ENCODE measurements around the gene MICU1. TPM values are rescaled to one million over a fixed set of nuclear protein-coding genes. Genes with fewer than 3 reads are reported as not detected.
A peak's percentile ranks its signal among the peaks of the same experiment; 100 is the strongest.

MICU1 gene
- total RNA-seq, 1 experiment from 2014 or later = 46.9 TPM

DNA sequence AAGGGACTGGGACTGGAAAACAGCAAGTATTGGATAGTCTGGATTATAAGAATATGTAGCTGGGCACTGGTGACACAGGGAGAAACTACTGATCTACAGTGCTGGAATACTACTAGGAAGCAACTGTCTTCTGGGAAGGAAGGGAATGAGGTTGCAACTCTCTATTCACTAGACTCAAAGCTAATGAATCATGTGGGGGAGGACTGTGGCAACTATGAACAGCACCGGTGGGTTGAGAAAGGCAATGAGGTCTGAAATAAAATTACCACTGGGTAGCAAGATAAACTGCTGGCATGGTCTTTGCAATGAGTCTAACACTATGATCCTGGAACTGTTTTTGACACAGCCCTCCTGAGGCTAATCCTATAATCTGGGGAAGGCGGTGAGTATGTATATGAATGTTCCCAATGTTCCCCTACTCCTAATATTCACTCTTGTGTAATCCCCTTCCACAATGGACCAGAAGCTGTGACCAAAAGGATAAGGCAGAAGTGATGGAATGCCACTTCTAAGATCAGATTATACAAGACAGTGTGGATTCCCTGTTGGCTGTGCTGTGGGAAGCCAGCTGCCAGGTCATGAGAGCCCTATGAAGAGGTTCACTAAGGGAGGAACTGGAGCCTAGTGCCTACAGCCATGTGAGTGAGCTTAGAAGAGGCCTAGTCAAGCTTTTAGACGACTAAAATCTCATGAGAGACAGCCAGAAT lies 169.8 kb downstream of the MICU1 start:
- DNase-seq (ENCODE audit: low read depth, low spot score) = no peak

DNA sequence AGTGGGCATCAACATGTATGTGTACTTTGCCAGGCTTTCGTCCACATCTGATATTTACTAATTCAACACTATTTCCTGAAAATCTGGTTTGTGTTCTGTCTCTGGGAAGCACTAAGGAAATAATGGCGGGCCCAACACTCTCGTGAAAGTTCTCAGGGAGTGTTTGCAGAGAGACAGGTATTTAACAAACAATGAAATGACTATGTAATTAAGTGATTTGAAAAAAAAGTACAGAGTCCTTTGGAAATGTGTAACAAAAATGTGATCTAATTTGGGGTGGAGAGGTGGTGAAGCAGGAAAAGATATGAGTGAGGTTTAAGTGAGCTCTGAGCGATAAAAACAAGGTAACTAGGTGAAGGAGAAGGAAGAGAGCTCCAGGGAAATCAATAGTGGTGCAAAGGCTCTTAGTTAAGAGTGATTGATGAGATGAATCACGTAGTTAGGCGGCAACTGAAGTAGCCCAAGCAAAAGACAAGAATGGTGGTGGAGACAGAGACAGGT lies 175.9 kb downstream of the MICU1 start:
- ChIA-PET CTCF (no interaction called here), POLR2A (no interaction called here)
- Histone ChIP-seq H3K36me3 (ENCODE audit: control insufficient read depth, insufficient read depth, low read length) (no peaks in the 10 kb centered on the region), H3K4me1 (ENCODE audit: control insufficient read depth, insufficient read depth, low read length) (no peaks in the 10 kb centered on the region), H3K27ac (ENCODE audit: low read length) (no peak overlapping the region), H3K9me3 (ENCODE audit: control insufficient read depth, insufficient read depth, low read depth, low read length) (no peaks in the 10 kb centered on the region), H3K27me3 (ENCODE audit: control insufficient read depth, insufficient read depth, low read length) (no peaks in the 10 kb centered on the region), H3K4me3 (ENCODE audit: low read depth in 2 of 2, low read length in 2 of 2) (no peak overlapping the region)
- in situ Hi-C loops (cut with HindIII; ENCODE audit: low pct_unique_long_range_greater_than_20kb, low sequenced_read_pairs) = no loop called here
- intact Hi-C loops (cut with micrococcal nuclease; ENCODE audit: unreplicated experiment) = no loop called here
- no peak for DNase-seq (ENCODE audit: low read depth, low spot score)
- ATAC-seq = no peak
- TF ChIP-seq, protein P1, sequence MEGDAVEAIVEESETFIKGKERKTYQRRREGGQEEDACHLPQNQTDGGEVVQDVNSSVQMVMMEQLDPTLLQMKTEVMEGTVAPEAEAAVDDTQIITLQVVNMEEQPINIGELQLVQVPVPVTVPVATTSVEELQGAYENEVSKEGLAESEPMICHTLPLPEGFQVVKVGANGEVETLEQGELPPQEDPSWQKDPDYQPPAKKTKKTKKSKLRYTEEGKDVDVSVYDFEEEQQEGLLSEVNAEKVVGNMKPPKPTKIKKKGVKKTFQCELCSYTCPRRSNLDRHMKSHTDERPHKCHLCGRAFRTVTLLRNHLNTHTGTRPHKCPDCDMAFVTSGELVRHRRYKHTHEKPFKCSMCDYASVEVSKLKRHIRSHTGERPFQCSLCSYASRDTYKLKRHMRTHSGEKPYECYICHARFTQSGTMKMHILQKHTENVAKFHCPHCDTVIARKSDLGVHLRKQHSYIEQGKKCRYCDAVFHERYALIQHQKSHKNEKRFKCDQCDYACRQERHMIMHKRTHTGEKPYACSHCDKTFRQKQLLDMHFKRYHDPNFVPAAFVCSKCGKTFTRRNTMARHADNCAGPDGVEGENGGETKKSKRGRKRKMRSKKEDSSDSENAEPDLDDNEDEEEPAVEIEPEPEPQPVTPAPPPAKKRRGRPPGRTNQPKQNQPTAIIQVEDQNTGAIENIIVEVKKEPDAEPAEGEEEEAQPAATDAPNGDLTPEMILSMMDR (IDR thresholded peaks at IDR 0.05) = no peak
- TF ChIP-seq, protein P2, sequence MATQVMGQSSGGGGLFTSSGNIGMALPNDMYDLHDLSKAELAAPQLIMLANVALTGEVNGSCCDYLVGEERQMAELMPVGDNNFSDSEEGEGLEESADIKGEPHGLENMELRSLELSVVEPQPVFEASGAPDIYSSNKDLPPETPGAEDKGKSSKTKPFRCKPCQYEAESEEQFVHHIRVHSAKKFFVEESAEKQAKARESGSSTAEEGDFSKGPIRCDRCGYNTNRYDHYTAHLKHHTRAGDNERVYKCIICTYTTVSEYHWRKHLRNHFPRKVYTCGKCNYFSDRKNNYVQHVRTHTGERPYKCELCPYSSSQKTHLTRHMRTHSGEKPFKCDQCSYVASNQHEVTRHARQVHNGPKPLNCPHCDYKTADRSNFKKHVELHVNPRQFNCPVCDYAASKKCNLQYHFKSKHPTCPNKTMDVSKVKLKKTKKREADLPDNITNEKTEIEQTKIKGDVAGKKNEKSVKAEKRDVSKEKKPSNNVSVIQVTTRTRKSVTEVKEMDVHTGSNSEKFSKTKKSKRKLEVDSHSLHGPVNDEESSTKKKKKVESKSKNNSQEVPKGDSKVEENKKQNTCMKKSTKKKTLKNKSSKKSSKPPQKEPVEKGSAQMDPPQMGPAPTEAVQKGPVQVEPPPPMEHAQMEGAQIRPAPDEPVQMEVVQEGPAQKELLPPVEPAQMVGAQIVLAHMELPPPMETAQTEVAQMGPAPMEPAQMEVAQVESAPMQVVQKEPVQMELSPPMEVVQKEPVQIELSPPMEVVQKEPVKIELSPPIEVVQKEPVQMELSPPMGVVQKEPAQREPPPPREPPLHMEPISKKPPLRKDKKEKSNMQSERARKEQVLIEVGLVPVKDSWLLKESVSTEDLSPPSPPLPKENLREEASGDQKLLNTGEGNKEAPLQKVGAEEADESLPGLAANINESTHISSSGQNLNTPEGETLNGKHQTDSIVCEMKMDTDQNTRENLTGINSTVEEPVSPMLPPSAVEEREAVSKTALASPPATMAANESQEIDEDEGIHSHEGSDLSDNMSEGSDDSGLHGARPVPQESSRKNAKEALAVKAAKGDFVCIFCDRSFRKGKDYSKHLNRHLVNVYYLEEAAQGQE (IDR thresholded peaks at IDR 0.05; ENCODE audit: insufficient read depth in 1 of 2, low read depth in 2 of 2, low read length in 1 of 2) = no peak
- TF ChIP-seq POLR2AphosphoS5 (IDR thresholded peaks at IDR 0.05; ENCODE audit: low read depth, low read length) (no peak), TCF7L2 (IDR thresholded peaks at IDR 0.05; ENCODE audit: low read depth, low read length) (no peak)
- BruUV-seq (replicated peaks) = no TSS peak

More for the DNA sequence above, 169.8 kb downstream of the MICU1 start:
- peak; percentile 73 for ATAC-seq
- Histone ChIP-seq H3K9me3 (ENCODE audit: control insufficient read depth, insufficient read depth, low read depth, low read length) (no peaks in the 10 kb centered on the region), H3K27me3 (ENCODE audit: control insufficient read depth, insufficient read depth, low read length) (no peaks in the 10 kb centered on the region), H3K27ac (ENCODE audit: low read length) (no peak overlapping the region), H3K4me3 (ENCODE audit: low read depth in 2 of 2, low read length in 2 of 2) (no peak overlapping the region), H3K4me1 (ENCODE audit: control insufficient read depth, insufficient read depth, low read length) (no peaks in the 10 kb centered on the region), H3K36me3 (ENCODE audit: control insufficient read depth, insufficient read depth, low read length) (no peaks in the 10 kb centered on the region)
- ChIA-PET POLR2A (interaction anchor here (0.7 kb wide), 1 partner anchor 70 kb away, joined by 4 read pairs; no protein-coding TSS in a partner anchor), CTCF (no interaction called here)
- TF ChIP-seq, protein P1 (IDR thresholded peaks at IDR 0.05) = no peak
- no peak for TF ChIP-seq POLR2AphosphoS5 (IDR thresholded peaks at IDR 0.05; ENCODE audit: low read depth, low read length)
- no peak for TF ChIP-seq SIN3A (IDR thresholded peaks at IDR 0.05; ENCODE audit: borderline replicate concordance, insufficient read depth, low read depth, low read length)
- no peak for TF ChIP-seq TCF7L2 (IDR thresholded peaks at IDR 0.05; ENCODE audit: low read depth, low read length)
- TF ChIP-seq, protein P2 (IDR thresholded peaks at IDR 0.05; ENCODE audit: insufficient read depth in 1 of 2, low read depth in 2 of 2, low read length in 1 of 2) = no peak
- no TSS peak for BruUV-seq (replicated peaks)
- in situ Hi-C loops (cut with HindIII; ENCODE audit: low pct_unique_long_range_greater_than_20kb, low sequenced_read_pairs) = no loop called here
- intact Hi-C loops (cut with micrococcal nuclease; ENCODE audit: unreplicated experiment) = no loop called here
